H9 (cell line): ENCODE results near the gene PREX1. TPM values are rescaled to one million over a fixed set of nuclear protein-coding genes. Genes with fewer than 3 reads are reported as not detected.

Experiments used
- DNase-seq: peaks from one replicate; pipeline ENCODE4 v3.0.0-alpha.2; 2017
- H2AFZ ChIP-seq: one replicate; pipeline ENCODE4 v1.6.1; 2013; ENCODE audit warnings: mild to moderate bottlenecking, low read length, control low read depth, moderate library complexity
- H2AK5ac ChIP-seq: 2 replicates; pipeline ENCODE4 v1.6.1; 2013; ENCODE audit warnings: low read length, control low read depth, mixed read lengths; ENCODE audit not compliant: insufficient read length
- H2BK120ac ChIP-seq: one replicate; pipeline ENCODE4 v1.6.1; 2013; ENCODE audit warnings: low read depth, mild to moderate bottlenecking, low read length, control low read depth, inconsistent platforms; ENCODE audit not compliant: poor library complexity, severe bottlenecking
- H2BK12ac ChIP-seq: 2 replicates; pipeline ENCODE4 v1.6.1; 2013; ENCODE audit warnings: low read length, control low read depth, mixed read lengths, low read depth; ENCODE audit not compliant: insufficient read length
- H2BK15ac ChIP-seq: 2 replicates; pipeline ENCODE4 v1.6.1; 2013; ENCODE audit warnings: low read depth, low read length, control low read depth
- H2BK20ac ChIP-seq: one replicate; pipeline ENCODE4 v1.6.1; 2013; ENCODE audit warnings: low read depth, mild to moderate bottlenecking, low read length, control low read depth, inconsistent platforms; ENCODE audit not compliant: poor library complexity, severe bottlenecking
- H2BK5ac ChIP-seq: 2 replicates; pipeline ENCODE4 v1.6.1; 2013; ENCODE audit warnings: low read length, control low read depth, mixed read lengths; ENCODE audit not compliant: insufficient read length
- H3K14ac ChIP-seq: 2 replicates; pipeline ENCODE4 v1.6.1; 2013; ENCODE audit warnings: low read length, control low read depth; ENCODE audit not compliant: insufficient read depth
- H3K18ac ChIP-seq: 2 replicates; pipeline ENCODE4 v1.6.1; 2013; ENCODE audit warnings: low read depth, mild to moderate bottlenecking, mixed read lengths, low read length, control low read depth; ENCODE audit not compliant: insufficient read length
- H3K23ac ChIP-seq: 2 replicates; pipeline ENCODE4 v1.6.1; 2013; ENCODE audit warnings: low read length, control low read depth, mixed read lengths, low read depth; ENCODE audit not compliant: insufficient read length
- H3K23me2 ChIP-seq: 2 replicates; pipeline ENCODE4 v1.6.1; 2013; ENCODE audit warnings: low read depth, mild to moderate bottlenecking, mixed read lengths, low read length, control low read depth; ENCODE audit not compliant: insufficient read length, poor library complexity, severe bottlenecking
- H3K27ac ChIP-seq: 2 replicates; pipeline ENCODE4 v1.5.1; 2013; ENCODE audit warnings: low read length, control low read depth, mixed read lengths, low read depth; ENCODE audit not compliant: insufficient read length
- H3K27me3 ChIP-seq: 2 replicates; pipeline ENCODE4 v1.6.1; 2013; ENCODE audit warnings: low read length, control low read depth, inconsistent platforms; ENCODE audit not compliant: insufficient read depth
- H3K4ac ChIP-seq: 2 replicates; pipeline ENCODE4 v1.6.1; 2013; ENCODE audit warnings: low read depth, mild to moderate bottlenecking, control low read depth, inconsistent platforms, low read length, moderate library complexity
- H3K4me1 ChIP-seq: 2 replicates; pipeline ENCODE4 v1.6.1; 2013; ENCODE audit warnings: low read length, control low read depth, inconsistent platforms; ENCODE audit not compliant: insufficient read depth
- H3K4me2 ChIP-seq: 2 replicates; pipeline ENCODE4 v1.6.1; 2013; ENCODE audit warnings: low read length, control low read depth, mixed read lengths; ENCODE audit not compliant: insufficient read length, insufficient read depth
- H3K56ac ChIP-seq: 2 replicates; pipeline ENCODE4 v1.6.1; 2013; ENCODE audit warnings: low read depth, mild to moderate bottlenecking, mixed read lengths, low read length, control low read depth; ENCODE audit not compliant: insufficient read length
- H3K79me1 ChIP-seq: 2 replicates; pipeline ENCODE4 v1.6.1; 2013; ENCODE audit warnings: low read depth, mild to moderate bottlenecking, moderate library complexity, low read length, control low read depth, inconsistent platforms; ENCODE audit not compliant: insufficient read depth, poor library complexity, severe bottlenecking
- H3K79me2 ChIP-seq: 2 replicates; pipeline ENCODE4 v1.6.1; 2013; ENCODE audit warnings: low read length, control low read depth, inconsistent platforms; ENCODE audit not compliant: insufficient read depth
- H3K9ac ChIP-seq: 2 replicates; pipeline ENCODE4 v1.6.1; 2013; ENCODE audit warnings: low read length, control low read depth, mixed read lengths; ENCODE audit not compliant: insufficient read length; ENCODE audit errors: extremely low read depth
- H3K9me3 ChIP-seq: one replicate; pipeline ENCODE4 v1.6.1; 2013; ENCODE audit warnings: low read depth, low read length, inconsistent platforms; ENCODE audit not compliant: control insufficient read depth
- H3T11ph ChIP-seq: one replicate; pipeline ENCODE4 v1.6.1; 2013; ENCODE audit warnings: mild to moderate bottlenecking, low read length, control low read depth, inconsistent platforms
- H4K20me1 ChIP-seq: one replicate; pipeline ENCODE4 v1.6.1; 2013; ENCODE audit not compliant: control insufficient read depth, insufficient read length, insufficient read depth
- H4K5ac ChIP-seq: 2 replicates; pipeline ENCODE4 v1.6.1; 2013; ENCODE audit warnings: low read depth, mild to moderate bottlenecking, mixed read lengths, low read length, control low read depth; ENCODE audit not compliant: insufficient read length
- H4K8ac ChIP-seq: replicated peaks from 2 replicates; pipeline ENCODE4 v1.6.1; 2013; ENCODE audit warnings: low read length, control low read depth, mixed read lengths, low read depth; ENCODE audit not compliant: insufficient read length
- H4K91ac ChIP-seq: 2 replicates; pipeline ENCODE4 v1.6.1; 2013; ENCODE audit warnings: low read depth, mild to moderate bottlenecking, moderate library complexity, mixed read lengths, low read length, control low read depth; ENCODE audit not compliant: insufficient read length
- H3K27ac Mint-ChIP-seq, 3 experiments: 2 replicates in 2 of 3; 3 replicates in 1 of 3; pipeline ENCODE4 v1.8.0; 2020 to 2021; ENCODE audit warnings: mixed read lengths in 3 of 3, mild to moderate bottlenecking in 1 of 3, moderate library complexity in 1 of 3
- H3K27me3 Mint-ChIP-seq: 2 replicates; pipeline ENCODE4 v1.8.0; 2021; ENCODE audit warnings: low read depth, mild to moderate bottlenecking, moderate library complexity, mixed read lengths
- H3K36me3 Mint-ChIP-seq, 3 experiments: 2 replicates in 2 of 3; 3 replicates in 1 of 3; pipeline ENCODE4 v1.8.0; 2020 to 2021; ENCODE audit warnings: low read depth in 3 of 3, mixed read lengths in 3 of 3; ENCODE audit not compliant: insufficient read depth in 1 of 3
- H3K4me1 Mint-ChIP-seq, 2 experiments: 2 replicates each; pipeline ENCODE4 v1.8.0; 2020; ENCODE audit warnings: mixed read lengths in 2 of 2
- H3K4me3 Mint-ChIP-seq, 2 experiments: 2 replicates in 1 of 2; 3 replicates in 1 of 2; pipeline ENCODE4 v1.8.0; 2020 to 2021; ENCODE audit warnings: mild to moderate bottlenecking in 2 of 2, mixed read lengths in 2 of 2, moderate library complexity in 1 of 2
- H3K9me3 Mint-ChIP-seq, 2 experiments: 2 replicates in 1 of 2; 3 replicates in 1 of 2; pipeline ENCODE4 v1.8.0; 2020; ENCODE audit warnings: mild to moderate bottlenecking in 2 of 2, mixed read lengths in 2 of 2, moderate library complexity in 1 of 2
- WGBS: extraction: QIAGEN DNeasy Blood & Tissue Kit; methylation state at CpG from one replicate; pipeline ENCODE4 v1.1.7; 2013; ENCODE audit warnings: missing lambda C conversion rate, low lambda C conversion rate, mixed read lengths; ENCODE audit not compliant: insufficient read length; ENCODE audit errors: extremely low coverage; 5-methylcytosine and 5-hydroxymethylcytosine counted together
- total RNA-seq: library from RNA; stranded (reverse); gene quantifications from 2 replicates; pipeline ENCODE4 v1.2.1, GENCODE V29; 2021
- TF ChIP-seq, protein P1 (sequence below): fragments of 200-600 bp; sonication (generic); conservative IDR thresholded peaks from 3 replicates; pipeline ENCODE4 v1.8.0; 2021; ENCODE audit warnings: antibody characterized with exemption, mild to moderate bottlenecking

The PREX1 gene
- total RNA-seq, 1 experiment from 2014 or later, result 6.6 TPM

- H3K23me2 ChIP-seq, result no peaks in the 10 kb centered on the region
- H3K27me3 ChIP-seq, result no peaks in the 10 kb centered on the region
- no peaks in the 10 kb centered on the region for H3K9me3 Mint-ChIP-seq
- no peak overlapping the region for H3K27ac Mint-ChIP-seq
- no CpG with 5 or more reads among the region's 11 CpGs for whole genome bisulfite sequencing
- no peak overlapping the region for H4K5ac ChIP-seq
- no peak overlapping the region for H3T11ph ChIP-seq
- H3K9ac ChIP-seq, result no peak overlapping the region
- no peak overlapping the region for H3K18ac ChIP-seq
- no peak overlapping the region for H2BK15ac ChIP-seq
- no peak overlapping the region for H2AK5ac ChIP-seq
- H3K4ac ChIP-seq, result no peak overlapping the region
- no peaks in the 10 kb centered on the region; the same call in 1 of the 2 replicates for H3K27me3 Mint-ChIP-seq
- H3K4me3 Mint-ChIP-seq, result no peak overlapping the region
- no peak overlapping the region for H3K56ac ChIP-seq
- no peaks in the 10 kb centered on the region for H3K4me1 ChIP-seq
- peaks cover 0 to 5% (median 0%) of the 10 kb centered on the region in 3 experiments; a peak in 2 of 7 replicates for H3K36me3 Mint-ChIP-seq
- H3K4me1 Mint-ChIP-seq, result peaks cover 11 to 31% of the 10 kb centered on the region in 2 experiments
- H3K79me2 ChIP-seq, result no peaks in the 10 kb centered on the region
- H2AFZ ChIP-seq, result no peak overlapping the region
- peak overlapping the region; percentile 6 for H4K8ac ChIP-seq
- H2BK20ac ChIP-seq, result no peak overlapping the region
- no peaks in the 10 kb centered on the region for H3K79me1 ChIP-seq
- TF ChIP-seq, protein P1, sequence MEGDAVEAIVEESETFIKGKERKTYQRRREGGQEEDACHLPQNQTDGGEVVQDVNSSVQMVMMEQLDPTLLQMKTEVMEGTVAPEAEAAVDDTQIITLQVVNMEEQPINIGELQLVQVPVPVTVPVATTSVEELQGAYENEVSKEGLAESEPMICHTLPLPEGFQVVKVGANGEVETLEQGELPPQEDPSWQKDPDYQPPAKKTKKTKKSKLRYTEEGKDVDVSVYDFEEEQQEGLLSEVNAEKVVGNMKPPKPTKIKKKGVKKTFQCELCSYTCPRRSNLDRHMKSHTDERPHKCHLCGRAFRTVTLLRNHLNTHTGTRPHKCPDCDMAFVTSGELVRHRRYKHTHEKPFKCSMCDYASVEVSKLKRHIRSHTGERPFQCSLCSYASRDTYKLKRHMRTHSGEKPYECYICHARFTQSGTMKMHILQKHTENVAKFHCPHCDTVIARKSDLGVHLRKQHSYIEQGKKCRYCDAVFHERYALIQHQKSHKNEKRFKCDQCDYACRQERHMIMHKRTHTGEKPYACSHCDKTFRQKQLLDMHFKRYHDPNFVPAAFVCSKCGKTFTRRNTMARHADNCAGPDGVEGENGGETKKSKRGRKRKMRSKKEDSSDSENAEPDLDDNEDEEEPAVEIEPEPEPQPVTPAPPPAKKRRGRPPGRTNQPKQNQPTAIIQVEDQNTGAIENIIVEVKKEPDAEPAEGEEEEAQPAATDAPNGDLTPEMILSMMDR, result no peak
- H2BK5ac ChIP-seq, result no peak overlapping the region
- H3K4me2 ChIP-seq, result no peak overlapping the region
- no peak overlapping the region for H4K91ac ChIP-seq
- H4K20me1 ChIP-seq, result no peaks in the 10 kb centered on the region
- H3K27ac ChIP-seq, result no peak overlapping the region
- no peak overlapping the region for H3K14ac ChIP-seq
- no peak overlapping the region for H2BK12ac ChIP-seq
- no peak overlapping the region for H2BK120ac ChIP-seq
- DNase-seq, result no peak
- H3K23ac ChIP-seq, result no peak overlapping the region
- H3K9me3 ChIP-seq, result no peaks in the 10 kb centered on the region
Measured at GRCh38 chr20:48724891-48725554, 102.8 kb downstream of the PREX1 start.
